ENCODE results near the gene PDCD4.

The PDCD4 gene

DNA sequence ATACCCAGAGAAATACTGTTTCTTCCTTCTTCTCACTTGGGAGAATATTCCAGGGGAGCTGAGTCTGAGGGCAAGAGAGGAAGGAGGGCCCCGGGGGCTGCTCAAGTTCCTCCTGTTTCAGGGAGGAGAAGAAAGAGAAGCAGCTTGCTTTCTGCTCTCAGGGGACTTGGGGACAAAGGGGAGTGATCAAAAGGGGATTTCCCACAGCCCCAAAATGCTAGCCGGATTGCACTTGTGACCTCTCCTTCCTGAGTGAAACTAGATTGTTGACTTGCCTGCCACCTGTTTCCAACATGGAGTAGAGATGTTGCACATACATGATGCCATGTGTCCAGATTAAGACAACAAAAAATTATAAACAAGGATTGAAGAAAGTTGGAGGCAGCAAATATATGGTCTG, 28.7 kb upstream of the PDCD4 start:
- DNase-seq: no peak

DNA sequence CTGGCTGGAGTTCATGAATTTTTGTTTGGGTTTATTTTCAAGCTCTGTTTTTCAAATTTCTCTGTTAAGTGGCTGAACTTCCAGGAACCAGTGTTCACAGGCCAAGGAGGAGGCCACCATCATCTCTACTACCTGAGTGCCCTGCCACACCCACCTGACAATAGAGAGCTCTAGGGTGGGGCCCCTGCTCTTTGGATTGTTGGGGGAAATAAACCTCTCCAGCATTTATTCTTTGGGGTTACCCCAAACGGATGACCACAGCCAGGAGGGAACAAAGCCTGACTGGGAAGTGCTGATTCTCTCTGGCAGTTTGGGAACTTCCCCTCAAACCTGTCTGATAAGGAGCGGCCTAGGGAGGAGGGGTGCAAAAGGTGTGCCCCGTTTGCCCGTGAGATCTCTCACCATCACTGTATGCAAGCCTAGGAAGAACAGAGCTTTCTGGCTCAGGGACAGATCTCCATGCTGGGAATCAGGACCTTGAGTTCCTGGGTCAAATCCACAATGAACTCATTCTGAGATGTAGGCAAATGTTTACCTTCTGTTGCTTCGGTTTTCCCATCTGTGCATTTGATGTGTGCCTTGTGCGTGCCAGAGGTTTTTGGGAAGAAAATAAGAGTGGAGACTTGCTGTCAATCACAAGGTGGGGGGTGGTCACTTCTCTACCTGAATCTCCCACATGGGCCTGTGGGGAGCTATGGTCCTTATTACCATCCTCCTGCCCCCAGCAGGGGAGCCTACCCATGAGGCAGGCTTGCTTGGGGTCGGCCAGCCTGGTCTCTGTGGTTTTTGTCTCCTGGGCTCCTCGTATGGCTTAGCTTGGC, 27.7 kb upstream of the PDCD4 start:
- DNase-seq: no peak

DNA sequence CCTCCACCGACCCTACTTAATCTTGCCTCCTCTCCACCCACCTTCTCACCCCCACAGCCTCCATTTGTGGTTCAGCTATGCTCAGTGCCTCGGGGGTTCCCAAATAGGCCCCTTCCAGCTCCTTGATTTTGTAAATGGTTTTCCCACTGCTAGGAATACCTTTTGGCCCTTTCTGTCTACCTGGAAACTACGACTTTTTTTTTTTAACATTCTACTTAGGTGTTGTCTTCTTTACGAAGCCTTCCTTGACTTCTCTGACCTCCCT, 27.2 kb upstream of the PDCD4 start:
- DNase-seq: no peak

DNA sequence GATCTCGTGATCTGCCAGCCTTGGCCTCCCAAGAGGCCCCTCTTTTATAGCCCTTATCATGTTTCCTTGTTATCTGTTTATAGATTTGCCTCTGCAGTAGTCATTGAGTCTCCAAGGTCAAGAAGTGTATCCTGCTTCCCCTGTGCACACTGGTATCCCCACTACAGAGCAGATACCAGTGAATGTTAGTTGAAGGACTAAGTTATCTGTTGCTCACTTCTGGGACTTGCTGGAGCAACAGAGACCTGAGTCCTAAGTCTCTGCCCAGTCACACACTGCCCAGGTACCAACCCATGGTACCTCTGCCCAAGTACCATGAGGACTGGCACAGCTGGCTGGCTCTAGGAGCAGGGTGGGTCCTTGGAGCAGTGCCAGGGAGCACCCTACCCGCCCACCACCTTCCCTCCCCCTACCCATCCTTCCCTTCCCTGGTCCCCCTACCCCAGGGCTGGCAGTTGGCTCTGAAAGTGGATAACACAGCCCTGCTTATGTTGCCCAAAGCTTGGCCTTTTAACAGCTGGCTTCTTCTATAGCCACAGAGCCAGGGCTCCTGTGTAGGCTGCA, 26.5 kb upstream of the PDCD4 start:
- no peak for DNase-seq

- no peak for DNase-seq
Measured at GRCh38 chr10:110845756-110846620, 25.7 kb upstream of the PDCD4 start.

DNA sequence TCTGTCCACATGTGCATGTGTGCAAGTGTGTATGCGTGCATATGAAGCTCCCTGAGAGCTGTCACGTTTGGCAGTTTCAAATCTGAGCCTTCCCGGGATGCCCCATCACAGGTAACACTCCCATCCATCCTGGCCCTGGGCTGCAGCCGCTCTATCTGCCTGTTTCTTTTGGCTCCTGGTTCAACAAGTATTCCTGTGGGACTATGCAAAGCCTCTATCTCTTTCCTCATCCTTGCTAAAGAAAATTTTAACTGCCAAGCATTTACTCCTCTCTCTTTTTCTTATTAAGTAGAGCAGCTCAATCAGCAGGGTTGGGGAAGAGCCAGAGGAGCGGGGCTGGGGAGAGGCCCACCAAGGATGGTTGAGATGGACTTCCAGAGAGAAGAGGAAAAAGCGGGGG, 24.4 kb upstream of the PDCD4 start:
- DNase-seq: no peak

DNA sequence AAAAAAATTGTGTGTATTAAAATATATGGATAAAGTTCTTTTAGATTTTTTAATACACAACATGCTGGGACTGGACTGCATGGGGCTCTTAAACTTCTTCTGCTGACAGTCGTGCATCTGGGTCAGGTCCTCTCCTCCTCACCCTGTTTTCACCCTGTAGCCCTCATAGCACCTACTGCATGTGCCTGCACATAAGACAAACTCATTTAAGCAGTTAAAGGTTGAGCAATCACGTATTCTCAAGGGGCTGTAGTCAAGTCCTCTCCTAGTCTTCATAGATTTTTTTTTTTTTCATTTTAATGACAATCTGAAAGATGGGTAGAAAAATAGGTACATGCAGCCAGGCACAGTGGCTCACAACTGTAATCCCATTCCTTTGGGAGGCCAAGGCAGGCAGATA, 23.6 kb upstream of the PDCD4 start:
- DNase-seq: no peak

- no peak for DNase-seq
Measured at GRCh38 chr10:110850099-110850498, 21.6 kb upstream of the PDCD4 start.

- DNase-seq: no peak
Measured at GRCh38 chr10:110851020-110851612, 20.6 kb upstream of the PDCD4 start.

DNA sequence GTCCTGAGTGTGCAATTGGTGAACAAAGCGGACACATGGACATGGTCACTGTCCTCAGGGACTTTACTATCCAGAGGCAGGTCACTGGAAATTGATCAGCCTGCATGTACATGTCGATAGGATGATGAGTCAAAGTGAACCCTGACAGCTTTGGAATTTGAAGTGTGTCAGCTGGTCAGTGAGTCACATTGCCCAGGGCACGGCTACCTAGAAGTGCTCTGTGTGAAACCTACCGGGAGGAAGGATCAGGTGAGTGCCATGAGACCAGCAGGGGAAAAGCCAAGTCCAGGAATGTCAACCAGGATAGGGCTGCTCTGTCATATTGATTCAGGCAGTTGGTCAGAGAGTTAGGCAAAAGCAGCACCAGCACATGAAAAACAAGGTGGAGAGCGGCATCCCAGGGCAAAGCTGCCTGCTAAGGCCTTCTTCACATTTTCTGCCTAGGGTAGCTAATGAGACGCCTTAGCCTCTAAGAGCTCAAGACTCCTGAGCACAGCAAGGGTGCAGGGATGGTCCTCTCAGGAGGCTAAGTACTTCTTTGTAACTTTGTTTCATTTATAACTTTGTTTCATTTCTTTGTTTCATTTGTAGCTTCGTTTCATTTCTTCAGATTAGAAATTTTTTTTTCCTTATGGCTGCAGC, 19.4 kb upstream of the PDCD4 start:
- DNase-seq: no peak

DNA sequence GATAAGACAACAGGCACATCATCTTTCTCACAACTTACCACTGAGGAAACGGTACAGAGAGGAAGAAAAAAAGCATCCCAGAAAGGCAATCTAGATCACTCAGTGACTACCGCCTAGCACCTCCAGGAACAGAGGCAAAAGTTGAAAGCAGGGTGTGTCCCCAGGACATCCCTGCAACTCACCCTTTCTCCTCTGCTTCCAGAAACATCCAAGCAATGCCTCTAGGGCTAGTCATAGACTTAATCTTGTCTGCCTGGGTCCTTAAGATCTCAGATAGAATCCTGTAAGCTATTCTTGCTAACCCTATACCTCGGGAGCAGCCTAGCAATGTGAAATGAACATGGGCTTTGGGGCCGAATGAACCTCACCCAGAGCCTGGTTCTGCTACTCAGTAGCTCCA, 18.8 kb upstream of the PDCD4 start:
- DNase-seq: no peak

DNA sequence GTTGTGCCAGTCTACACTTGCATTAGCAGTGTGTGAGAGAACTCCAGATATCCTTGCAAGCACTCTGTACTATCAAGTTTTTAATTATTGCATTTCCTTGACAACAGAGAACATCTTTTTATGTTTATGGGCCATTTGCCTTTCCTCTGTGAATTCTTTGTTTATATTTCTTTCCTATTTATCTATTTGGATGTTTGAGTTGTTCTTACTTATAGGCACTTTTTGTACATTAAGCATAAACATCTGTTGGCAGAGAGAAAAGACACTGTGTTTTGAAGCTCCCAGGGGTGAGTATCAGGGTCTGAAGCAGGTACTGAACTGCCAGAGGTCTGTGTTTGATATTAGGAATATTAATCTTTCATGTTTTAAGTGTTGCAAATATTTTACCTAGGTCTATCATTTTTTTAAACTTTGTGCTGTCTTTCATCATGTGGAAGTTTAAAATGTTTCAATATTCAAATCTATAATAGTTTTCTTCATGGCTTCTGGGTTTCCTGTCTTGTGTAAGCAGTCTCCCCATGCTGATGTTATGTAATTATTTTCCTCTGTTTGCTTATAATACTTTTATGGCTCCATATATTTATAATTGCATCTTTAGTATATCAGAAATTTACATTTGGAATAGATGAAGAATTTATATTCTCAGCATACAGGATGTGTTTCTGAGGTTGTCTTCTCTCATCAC, 17.7 kb upstream of the PDCD4 start:
- no peak for DNase-seq

DNA sequence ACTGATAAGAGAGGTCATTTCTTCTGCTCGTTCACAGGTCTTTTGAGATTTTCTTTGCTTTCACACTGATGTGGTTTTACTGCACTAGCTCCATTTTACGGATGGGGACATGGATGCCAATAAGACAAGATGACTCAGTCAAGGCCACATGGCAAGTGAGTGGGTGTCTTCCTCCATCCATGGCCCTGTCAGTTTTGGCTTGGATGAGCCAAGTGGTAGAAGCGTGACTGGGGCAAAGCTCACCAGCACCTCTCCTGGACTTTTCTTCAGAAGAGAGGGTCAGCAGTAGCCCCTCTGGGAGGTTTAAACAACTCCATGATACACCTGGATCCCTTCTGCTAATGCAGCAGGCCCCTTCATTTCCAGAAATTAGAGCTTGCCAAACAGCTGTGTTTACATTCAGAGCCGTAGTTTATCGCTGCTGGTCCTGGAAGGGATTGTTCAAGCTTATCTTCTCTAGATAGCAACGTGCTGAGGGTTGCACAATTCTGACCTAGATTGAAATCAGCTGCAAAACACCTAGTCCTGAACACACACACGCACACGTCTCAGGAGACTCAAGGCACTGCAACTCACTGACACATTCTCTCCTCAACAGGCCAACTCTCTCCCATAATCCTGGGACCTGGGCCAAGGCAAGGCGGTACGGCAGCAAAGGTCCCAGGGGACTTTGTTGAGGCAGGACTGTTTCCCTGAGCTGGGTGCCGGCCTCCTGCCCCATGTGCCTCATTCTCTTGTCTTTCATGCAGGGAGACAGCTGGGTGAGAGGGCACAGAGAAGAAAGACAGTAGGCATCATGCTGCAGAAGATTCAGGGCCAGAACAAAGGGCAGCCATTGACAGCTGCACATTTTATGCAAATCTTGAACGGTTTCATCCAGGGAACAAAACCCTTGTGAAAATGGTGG, 14.2 kb upstream of the PDCD4 start:
- DNase-seq: no peak

DNA sequence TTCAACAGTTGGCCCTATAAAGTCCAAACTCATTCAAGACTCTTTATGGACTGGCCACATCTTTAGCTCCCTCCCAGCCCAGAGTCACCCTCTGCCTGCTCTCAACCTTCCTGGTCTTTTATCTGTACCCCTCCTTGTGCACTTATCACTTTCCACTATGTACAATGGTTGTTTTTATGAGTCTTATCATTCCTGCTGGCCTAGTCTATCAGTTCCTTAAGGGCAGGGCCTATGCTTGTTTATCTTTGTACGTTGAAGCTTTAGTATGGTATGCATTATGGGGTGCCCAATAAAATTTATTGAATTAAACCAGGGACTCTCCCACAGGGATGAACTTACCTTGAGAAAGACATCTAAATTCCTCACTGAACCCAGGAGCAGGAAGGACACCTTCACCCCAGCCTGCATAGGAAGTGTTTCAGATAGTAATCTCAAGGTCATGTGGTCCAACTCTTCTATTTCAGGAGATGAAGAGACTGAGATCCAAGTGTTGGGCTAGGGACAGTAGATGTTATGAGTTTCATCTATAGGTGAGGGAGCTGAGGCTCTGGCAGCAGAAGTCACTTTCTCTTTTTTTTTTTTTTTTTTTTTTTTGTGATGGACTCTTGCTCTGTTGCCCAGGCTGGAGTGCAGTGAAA, 13.3 kb upstream of the PDCD4 start:
- DNase-seq: no peak

DNA sequence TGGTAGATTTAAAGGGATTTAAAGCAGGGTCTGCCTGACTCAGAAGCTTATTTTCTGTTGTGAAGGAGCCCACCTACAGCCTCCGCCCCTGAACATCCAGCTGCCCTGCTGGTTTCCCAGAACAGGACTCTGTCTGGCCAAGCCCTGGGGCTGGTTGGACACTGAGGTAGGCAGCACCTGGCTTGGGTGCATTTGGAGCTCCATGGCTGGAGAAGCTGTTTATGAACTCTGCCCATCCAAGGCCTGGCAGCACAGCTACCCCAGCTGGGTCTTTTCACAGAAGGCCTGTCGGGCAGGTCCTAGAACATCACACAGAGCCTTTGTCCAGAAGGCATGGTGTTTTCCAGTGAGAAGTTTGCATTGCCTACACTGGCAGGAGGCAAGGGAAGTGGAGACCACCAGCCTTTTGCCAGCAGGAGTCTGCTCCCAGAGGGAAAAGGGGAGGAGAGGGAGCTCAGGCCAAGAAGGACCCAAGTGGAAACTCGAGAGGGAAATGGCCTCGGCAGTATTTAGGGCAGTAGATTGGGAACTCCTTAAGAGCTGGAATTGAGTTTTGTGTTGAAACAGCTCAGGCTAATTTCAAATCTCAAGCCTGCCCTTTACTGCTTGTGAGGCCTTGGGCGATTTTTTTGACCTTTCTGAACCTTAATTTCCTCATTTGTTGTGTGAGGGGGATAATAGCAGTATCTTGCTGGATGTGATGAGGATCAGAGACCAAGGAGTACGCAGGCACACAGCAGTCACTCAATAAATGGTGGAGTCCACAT, 12.3 kb upstream of the PDCD4 start:
- DNase-seq: no peak

- DNase-seq: no peak
Measured at GRCh38 chr10:110859973-110860376, 11.8 kb upstream of the PDCD4 start.

- DNase-seq: no peak
Measured at GRCh38 chr10:110860576-110861241, 11.0 kb upstream of the PDCD4 start.

GRCh38 chr10:110861476-110861875, 10.3 kb upstream of the PDCD4 start:
- no peak for DNase-seq

DNA sequence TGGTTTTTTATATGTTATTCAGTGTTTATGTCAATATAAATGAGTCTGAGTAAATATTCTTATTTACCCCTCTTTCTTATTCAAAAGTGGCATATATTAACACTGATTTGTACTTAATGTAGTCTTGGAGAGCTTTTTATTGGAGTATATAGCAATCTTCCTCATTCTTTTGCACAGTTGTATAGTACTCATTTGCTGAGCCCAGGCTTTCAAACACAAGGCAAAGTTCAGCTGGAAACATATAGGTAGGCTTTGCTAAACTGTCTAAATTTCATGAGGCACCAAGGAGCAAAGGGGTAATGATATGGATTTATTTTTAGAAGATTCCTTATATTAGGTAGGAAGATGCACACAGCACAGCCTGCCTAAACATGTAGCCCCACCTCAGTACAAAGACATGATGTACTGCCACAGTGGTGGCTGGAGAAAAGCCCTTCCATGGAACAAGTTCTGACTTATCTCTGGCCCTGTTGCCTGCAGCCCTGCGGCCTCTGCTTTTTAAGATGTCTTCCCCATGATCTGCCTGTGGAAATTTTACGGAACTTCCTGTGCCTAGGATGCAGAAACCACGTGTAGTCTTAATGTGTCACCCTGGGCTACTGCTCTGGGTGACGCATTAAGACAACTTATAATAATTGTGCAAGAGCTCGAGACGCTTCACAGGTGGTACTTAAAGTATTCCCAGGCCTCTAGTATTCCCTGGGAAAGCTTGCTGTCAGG, 9.6 kb upstream of the PDCD4 start:
- DNase-seq: no peak

Measured in NCI-H1417 treated with DMSO at 0.1 percent for 48 hours (cell line).